ENCODE results near the gene LSM14A. TPM values are rescaled to one million over a fixed set of nuclear protein-coding genes. Genes with fewer than 3 reads are reported as not detected.

The LSM14A gene
- total RNA-seq, 1 donor from 2014 or later, result 89.5 TPM

GRCh38 chr19:34278783-34279182 is 106.5 kb downstream of the LSM14A start:
- no peak overlapping the region for H3K4me3 Mint-ChIP-seq (ENCODE audit: unreplicated experiment)
- TF ChIP-seq CTCF (IDR thresholded peaks at IDR 0.05; ENCODE audit: partially characterized antibody, unreplicated experiment), result no peak
- no peak for DNase-seq
- H3K36me3 Mint-ChIP-seq (ENCODE audit: unreplicated experiment), result no peaks in the 10 kb centered on the region
- H3K27ac Mint-ChIP-seq (ENCODE audit: unreplicated experiment), result no peak overlapping the region
- H3K27me3 Mint-ChIP-seq (ENCODE audit: unreplicated experiment), result peaks cover 5% of the 10 kb centered on the region
- H3K9me3 Mint-ChIP-seq (ENCODE audit: unreplicated experiment), result peaks cover 12% of the 10 kb centered on the region
- H3K4me1 Mint-ChIP-seq (ENCODE audit: low read depth, unreplicated experiment), result peaks cover 13% of the 10 kb centered on the region

Other genes starting within 250 kb of the LSM14A start
- gene GARRE1, start 82.0 kb downstream of the LSM14A start, total RNA-seq (ENCODE audit: unreplicated experiment), result 34.4 TPM
- 213 TPM for gene GPI, start 192.7 kb downstream of the LSM14A start, total RNA-seq (ENCODE audit: unreplicated experiment)
- gene PDCD2L, start 231.9 kb downstream of the LSM14A start, total RNA-seq (ENCODE audit: unreplicated experiment), result 15.0 TPM

Measured in glutamatergic neuron (in vitro differentiated cells).